Measurements from ENCODE around the gene FGF8.

The FGF8 gene

DNA sequence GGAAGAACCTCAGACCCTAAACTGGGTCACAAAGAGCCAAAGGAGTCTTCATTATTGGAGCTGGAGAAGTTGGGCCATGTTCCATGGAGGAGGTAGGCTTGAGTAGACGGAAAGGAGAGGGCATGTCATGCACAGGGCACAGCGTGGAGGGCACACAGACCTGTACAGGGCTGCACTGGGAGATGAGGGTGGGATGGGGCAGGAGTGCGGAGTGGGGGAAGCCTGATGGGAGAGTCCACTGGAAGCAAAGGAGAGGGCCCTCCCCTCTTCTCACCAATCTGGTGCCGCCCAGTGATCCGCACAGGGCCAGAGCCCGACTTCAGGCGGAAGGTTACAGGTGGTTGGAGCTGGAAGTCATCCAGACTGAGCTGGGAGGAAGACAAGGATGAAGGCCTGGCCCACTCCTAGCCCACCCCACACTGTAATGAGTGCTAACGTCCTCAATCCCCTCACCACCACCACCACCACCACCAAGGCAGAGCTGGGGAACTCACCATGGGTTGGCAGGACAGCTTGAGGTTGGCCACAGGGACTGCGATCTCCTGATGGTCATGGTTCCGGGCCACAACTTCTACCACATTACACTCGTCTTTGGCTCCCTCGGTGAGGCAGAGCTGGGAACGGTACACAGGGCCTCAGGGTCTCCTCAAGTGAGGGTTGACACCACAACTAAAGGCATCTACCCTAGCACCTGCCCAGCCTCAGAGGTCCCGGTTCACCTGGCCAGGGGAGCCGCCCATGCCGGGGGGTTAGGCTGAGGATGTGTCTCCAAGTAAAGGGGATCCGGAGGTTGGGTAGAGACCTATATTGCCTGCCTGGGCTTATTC is 6.3 kb upstream of the FGF8 start:
- DNase-seq (ENCODE audit: low spot score) = no peak

DNA sequence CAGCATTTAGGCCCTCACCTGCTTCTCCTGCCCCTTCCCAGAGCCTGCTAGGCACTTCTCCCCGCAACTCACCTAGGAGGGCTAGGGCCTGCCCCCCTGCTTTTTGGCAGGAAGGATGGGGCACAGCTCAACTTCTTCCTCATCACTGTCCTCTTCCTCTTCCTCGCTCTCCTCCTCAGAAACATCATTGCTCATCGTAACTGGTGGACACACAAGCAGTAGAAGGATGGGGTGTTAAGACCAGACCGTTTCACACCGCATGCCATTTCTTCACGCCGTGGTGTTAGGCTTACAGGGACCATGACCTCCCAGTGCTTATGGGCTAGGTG is 5.7 kb upstream of the FGF8 start:
- DNase-seq (ENCODE audit: low spot score) = no peak

DNA sequence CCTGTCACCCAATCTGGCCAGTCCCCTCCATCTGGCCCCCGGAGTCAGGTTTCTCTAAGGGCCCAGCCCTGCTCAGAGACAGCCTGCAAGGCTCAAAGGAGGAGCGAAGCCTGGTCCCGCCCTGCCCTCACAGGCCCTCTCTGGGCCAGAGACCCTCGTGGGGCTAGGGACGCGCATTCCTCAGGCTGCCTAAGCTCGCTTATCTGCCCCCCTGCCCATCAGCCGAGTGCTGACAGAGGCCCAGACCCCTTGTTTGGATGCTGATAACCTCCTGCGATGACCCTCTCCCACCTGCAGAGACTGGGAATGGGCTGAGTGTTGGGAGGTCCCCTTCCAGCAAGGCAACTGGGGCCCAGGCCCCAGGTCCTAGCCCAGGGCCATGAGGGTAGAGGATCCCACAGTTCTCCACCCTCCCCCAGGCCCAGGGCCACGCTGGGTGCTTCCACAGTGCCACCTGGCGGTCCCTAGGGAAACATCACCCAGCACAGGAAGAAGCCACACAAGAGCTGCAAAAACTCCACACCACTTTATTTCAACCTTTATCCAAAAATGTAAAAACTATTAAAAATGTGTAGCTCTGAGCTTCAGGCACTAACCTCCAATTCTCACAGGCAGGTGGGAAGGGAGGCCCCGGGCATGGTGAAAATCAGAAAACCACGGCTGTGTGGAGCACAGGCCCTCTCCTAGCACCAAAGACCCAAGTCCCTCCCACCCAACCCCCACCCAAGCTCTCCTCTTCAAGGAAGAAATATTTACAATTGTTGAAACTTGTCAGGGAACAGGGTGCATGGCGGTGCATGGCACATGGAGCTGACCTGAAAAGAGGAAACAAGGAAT is 5.1 kb upstream of the FGF8 start:
- peak; percentile 77 for DNase-seq (ENCODE audit: low spot score)

DNA sequence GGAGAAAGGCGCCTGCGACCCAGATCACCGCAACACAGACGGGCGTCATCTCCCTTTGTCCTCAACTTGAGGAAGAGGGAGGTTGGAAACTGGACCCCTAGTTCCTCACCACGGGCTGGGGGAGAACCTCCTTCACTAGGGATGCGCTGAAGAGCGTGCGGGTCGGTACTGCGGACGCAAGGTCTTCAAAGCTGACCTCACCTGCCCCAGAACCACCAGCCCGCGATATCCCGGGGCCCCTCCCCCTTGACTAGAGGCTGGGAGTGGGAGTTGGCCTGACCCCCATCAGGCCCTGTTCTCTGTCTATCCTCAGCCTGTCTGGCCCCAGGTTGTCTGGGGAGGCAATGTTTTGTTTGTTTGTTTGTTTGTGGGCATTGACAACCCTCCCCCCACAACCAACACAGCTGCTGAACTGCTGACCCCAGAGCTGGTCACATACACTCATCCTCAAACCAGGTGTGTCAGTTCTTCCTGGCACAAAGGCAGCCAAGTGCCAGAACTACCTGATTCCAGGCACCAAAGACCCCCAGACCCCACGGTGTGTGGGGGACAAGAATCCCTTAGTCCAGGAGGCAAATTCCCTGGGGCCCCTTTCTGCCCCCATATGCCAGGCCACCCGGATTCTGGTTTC is 4.4 kb upstream of the FGF8 start:
- DNase-seq (ENCODE audit: low spot score) = no peak

DNA sequence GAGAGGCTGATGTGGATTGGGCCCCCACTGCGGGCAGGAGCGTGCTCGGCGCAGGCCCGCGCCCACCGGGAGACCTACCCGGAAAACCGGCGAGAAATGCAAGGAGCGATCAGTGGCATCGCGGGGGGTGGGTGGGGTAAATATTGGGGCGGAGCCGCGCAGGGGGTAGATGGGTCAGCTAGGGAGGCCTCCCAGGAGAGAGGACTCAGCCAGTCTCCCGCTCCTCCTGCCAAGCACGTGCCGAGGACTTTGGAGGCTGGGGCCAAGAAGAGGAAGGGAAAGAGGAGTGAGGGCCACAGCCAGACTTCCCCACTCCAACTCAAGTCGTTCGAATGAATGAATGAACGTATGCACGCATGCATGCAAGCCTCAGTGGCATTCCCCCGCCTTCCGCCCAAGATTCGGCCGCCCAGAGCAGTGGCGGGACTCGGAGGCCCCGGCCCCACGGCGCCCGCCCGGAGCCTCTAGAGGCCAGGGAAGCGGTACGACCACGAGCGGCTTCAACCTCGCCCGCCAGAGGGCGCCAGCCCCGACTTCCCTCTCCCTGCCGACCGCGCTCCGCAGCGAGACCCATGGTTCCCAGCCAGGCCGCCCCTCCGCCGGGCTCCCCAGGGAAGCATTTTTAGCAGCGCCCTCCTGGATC is 3.8 kb upstream of the FGF8 start:
- DNase-seq (ENCODE audit: low spot score) = peak; percentile 74

DNA sequence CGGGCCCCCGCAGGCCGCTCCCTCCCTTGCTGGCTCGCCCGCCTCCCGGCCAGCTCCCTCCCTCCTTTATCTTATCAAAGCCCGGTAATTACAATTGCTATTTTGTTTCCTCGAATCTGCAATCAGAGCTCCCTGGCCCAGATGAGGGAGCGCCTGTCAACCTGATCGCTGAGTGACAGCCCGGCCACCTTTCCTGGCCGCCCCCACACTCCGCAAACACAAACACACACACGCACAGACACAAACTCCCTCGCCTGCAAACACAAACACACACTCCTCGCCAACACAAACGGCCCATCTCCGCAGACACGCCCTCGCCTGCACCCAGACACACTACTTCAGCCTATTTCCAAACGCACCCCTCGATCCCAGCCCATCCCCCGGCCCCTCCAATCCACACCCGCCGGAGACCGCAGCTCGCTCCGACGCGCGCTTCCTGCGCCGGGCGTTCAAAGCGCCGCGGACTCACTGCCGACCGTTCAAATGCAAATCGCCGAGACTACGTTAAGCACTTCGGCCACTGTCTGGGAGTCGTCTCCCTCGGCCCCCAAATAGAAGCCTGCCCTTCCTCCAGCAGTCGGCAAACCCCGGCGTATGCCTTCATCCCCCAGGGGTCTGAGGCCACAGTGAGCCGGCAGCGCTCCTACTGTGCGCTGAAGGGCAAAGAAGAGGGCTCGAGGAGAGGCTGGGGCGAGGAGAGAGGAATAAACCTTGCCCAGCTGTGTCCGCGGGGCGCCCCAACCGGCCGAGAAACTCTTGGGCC is 3.0 kb upstream of the FGF8 start:
- no peak for DNase-seq (ENCODE audit: low spot score)

DNA sequence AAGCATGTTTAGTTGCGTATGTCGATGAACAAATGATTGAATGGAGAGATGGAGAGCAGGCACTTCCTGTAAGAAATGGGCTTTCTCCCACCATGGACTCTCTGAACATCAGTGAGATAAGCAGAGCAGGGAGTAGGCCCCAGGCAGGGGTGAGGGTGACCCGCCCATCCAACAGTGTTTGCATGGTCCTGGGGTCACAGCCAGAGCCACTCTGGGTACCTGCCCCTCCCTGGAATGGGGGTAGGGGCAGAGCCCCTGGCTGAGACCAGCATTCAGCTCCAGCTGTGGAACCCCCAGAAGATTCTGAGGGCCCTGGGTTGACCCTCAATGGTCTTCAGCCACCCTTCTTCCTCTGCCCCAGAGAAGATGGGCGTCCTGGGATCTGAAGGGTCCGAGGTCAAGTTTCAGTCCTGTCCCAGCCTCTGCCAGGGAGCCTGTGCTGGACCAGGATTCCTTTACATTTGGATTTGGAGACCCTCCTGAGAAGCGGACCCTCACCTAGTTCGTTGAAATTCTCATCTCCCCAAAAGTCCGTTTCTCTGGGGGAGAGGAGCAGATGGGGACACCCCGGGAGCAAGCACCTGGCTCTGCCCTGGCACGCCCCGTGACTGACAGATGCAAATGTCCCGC is 2.4 kb upstream of the FGF8 start:
- no peak for DNase-seq (ENCODE audit: low spot score)

DNA sequence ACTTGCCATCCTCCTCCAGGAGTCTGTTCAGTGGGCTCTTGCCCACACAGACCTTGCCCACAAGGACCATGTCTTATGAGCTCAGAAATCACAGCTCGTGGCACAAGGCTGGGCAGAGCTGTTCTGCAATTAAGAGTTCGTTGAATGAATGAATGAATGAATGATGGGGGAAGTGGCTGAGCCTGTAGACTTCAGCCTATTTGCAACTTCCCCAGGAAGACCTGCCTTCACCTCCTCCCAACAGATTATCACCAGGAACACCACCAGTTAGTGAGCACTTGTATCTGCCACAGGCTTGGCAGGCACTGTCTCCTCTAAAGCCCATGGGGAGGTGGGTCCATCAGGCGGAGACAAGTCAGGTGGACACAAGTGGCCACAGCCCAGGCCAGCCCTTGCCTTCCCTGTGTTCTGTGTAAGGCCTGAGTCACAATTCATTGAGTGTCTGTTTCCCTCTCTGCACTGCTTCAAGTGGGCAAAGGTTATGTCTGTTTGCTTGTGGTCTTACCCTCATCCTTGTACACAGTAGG is 1.8 kb upstream of the FGF8 start:
- no peak for DNase-seq (ENCODE audit: low spot score)

DNA sequence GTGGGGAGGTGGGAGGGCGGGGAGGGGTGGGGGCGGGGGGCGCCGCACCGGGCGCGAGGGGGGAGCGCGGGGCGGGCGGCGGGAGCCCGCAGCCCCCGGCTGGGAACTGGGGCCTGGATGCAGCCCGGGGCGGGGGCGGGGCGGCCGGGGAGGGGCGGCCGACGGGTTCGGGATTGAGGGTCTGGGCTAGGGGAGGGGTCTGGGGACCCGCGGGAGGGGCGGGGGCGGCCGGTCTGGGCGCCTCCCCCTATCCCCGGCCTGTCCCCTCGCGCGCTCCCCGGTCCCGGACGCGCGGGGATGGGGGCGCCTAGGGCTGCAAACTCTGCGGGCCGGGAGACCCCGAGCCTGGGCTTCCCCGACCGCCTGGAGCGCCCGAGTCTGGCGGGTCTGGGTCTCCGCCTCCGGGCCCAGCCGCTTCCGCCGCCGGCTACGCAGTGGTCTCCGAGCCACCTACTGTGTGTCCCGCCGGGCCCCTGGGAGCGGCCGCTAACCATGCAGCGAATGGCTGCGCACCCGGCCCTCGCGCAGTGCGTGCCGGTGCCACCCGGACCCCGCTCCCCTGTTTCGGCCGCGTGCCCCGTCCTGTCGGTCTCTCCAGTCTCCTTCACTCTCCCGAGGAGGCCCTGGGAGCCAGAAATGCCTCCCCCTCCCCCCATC is 375 bp upstream of the FGF8 start:
- DNase-seq (ENCODE audit: low spot score) = no peak

DNA sequence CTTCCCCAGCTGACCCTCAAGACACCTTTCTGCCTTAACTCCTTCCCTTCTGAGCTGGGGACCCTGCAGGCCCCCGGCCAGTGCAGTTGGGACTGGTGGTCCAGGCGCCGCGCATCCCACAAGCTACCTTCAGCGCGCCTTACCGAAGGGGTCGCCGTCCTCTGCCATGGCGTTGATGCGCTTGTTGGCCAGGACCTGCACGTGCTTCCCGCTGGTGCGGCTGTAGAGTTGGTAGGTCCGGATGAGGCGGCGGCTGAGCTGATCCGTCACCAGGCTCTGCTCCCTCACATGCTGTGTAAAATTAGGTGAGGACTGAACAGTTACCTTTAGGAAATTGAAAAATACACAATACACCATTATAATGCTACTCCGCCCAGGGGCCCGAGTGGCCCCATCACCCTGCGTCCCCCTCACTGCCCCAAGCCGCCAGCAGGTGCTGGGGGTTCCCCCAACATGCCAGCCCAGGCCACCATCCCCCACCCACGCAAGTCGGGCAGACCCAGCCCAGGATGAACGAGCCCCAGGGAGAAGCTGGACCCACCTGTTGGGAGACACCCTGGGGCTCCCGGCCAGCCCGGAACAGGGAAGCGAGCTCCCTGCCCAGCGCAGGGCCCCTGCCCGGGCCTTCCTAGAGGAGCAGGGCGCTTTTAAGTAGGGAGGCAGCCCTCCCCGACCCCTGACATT is 1.2 kb downstream of the FGF8 start:
- no peak for DNase-seq (ENCODE audit: low spot score)

DNA sequence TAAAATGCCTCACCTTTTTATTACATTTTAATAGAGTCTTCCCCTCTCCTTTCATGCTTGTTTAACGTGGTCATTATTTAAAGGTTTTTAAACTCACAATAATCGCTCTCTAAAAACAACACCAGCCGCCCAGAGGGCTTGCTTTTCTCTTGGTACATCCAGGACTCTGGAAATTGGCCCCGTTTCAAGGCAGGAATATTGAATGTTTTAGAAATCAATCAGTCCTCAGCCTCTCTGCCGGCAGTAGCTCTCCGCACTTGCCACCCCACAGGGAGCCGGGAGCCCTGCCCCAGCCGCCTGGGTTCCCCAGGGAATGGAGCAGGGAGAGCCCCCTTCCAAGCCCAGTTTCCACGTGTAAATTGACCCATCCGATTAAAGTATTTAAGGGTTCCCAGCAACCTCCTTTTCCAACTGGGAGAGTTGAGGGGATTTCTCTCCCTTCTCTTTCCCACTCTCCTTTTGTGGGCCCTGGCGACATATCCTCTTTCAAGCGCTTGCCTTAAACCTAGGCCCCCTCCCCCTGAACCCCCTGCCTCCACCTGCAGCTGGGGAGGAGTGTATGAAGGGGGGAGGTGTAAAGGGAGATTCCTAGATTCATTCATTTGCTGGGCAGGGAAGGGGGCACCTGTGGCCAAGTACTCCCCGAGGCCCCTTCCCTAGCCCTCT is 1.9 kb downstream of the FGF8 start:
- no peak for DNase-seq (ENCODE audit: low spot score)

DNA sequence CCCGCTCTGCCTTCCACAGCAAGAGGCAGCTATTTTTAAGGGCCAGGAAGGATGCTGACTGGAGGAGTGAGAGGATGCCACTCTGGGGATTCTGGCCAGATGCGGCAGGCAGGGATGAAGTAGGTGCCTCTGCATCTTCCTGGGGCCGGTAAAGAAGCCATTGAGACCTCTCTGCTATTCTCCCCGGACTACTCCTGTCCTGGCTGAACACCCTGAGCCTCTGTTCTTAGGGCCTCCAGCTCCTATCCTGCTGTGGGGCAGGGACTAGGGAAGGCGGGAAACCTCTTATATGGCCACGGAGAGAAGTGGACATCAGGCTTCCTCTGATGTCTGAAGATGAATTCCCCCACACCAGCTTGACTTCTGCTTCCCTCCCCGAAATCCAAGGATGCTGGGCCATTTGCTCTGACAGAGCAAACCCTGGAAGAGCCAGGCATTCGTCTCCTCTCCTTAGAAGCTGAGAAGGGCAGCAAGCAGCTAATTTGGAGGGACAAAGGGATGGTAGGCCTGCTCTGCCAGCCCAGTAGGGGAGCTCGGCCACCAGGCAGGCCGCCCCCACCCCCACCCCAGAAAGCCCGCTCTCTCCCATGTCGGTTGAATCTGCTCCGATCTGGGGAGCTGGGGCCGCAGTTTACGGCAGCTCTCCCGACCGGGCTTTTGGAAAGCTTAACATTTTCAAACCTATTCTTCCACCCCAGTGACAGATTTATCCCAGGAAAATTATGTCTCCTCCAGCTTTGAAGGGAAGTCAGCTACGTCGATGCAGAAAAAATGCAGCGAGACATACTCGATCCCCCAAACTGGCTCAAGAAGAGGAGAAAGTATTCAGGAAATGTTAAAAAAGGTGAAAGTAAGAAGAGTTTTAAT is 2.8 kb downstream of the FGF8 start:
- no peak for DNase-seq (ENCODE audit: low spot score)

DNA sequence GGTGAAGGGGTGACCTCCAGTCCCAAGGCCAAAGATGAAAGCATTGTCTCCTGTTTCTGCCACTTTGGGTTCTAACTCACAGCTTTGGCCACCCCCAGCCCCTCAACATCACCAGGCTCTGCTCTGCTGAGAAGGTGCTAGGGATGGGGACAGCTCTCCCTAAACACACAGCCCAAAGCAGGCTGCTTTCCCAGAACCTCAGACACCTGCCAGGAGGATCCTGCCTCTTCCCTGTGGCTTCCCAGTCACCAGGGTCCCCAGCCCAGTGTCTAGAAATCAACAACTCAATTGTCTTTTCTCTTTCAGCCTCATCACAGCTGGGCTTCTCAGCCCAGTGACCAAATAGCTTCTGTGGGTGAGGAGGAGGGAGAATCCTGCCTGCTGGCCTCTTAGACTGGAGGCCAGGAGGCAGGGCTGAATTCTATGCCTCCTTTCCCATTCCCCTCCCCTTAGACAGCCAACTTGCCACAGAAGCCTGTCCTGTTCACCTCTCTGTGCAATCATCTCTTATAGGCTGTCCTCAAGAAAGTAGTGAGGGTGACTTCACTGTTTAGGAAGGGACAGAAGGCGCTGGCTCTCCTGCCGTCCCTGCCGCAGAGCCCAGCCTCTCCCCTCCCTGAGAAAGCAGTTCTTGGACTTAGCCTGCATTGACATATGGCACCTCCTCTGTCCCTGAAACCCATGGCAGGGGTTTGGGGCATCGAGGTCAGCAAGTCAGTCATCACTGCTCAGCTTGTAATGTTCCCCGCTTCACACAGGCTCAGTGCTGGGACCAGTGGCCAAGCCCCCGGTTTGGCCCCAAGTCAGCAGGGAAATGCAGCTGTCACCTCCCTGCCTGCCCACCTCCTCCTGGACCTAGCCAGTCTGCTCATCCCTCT is 3.7 kb downstream of the FGF8 start:
- no peak for DNase-seq (ENCODE audit: low spot score)

DNA sequence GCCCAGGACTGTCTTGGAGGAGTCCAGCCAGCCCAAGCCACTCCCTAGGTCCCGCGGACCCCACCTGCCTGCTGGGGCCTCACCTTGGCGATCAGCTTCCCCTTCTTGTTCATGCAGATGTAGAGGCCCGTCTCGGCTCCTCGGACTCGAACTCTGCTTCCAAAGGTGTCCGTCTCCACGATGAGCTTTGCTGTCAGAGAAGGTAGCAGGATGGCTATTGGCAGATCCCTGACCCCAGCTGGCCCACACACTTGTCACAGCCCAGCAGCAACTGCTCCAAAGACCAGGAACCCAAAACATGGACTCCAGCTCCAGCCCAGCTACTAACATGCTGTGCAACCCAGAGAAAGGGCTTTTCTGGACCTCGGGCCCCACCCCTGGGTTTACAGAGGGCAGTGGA is 4.5 kb downstream of the FGF8 start:
- no peak for DNase-seq (ENCODE audit: low spot score)

DNA sequence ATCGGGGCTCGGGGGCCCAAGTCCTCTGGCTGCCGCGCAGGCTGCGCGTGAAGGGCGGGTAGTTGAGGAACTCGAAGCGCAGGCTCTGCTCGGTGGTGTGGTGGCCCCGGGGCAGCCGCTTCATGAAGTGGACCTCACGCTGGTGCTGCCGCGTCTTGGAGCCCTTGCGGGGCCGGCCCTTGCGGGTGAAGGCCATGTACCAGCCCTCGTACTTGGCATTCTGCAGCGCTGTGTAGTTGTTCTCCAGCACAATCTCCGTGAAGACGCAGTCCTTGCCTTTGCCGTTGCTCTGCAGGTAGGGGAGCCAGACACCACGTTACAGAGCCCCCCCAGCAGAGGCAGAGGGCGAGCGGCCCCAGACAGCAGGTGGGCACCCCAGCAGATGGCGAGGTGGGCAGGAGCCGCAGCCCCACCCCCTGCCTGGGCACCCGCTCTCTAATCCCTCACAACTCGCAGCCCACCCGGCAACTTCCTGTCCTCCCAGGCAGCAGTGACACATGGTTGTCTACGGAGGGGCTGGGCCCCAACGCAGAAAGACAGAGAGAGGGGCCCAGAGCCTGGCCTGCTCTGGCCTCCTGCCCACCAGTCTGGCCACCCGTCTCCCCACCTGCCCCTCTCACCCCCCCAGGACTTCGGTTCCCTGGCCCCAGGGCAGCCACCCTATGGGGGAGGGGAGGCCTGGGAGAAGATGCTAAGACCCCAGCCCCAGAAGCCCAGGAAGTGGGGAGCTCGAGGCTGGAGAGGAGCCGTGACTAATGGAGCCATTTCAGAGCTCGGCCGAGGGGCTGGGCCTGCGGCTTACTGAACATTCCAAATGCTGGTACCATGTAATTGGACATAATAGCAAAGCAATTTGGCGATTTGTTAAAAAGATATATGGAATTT is 5.3 kb downstream of the FGF8 start:
- no peak for DNase-seq (ENCODE audit: low spot score)

DNA sequence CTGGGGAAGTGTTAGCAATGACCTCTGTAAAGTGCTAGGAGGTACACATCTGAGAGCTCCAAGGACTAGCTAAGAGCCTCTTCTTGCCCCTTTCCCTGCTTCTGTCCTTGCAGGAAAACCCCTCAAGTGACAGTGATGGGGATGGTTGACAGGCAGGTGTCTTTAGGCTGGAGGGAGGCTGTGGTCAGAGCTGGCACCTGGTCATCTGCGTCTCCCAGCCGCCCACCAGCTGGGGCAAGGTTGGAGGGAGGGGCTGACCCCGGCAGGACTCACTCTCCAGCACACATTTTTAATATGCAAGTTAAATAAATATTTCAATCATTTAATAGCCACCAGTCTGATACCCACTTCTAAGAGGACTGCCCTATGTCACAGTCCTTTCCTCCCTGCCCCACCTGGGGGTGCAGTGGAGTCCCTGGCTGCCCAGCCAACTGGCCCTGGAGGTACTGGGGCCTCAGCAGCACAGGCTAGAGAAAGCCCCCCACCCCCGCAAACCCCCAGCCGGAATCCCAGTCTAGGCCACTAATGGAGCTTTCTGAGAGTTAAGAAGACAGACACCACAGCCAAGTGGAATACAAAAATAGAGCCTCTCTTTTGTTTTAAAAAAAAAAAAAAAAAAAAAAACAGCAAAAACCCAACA is 6.3 kb downstream of the FGF8 start:
- DNase-seq (ENCODE audit: low spot score) = no peak
